Stimulated activated naive CD4-positive, alpha-beta T cell (primary cell): ENCODE data around the gene PTX4.

Source experiments
- DNase-seq, 6 experiments: peaks; one replicate each; lab custom pipeline; 2025; lab: John Stamatoyannopoulos, UW

PTX4 gene

DNA sequence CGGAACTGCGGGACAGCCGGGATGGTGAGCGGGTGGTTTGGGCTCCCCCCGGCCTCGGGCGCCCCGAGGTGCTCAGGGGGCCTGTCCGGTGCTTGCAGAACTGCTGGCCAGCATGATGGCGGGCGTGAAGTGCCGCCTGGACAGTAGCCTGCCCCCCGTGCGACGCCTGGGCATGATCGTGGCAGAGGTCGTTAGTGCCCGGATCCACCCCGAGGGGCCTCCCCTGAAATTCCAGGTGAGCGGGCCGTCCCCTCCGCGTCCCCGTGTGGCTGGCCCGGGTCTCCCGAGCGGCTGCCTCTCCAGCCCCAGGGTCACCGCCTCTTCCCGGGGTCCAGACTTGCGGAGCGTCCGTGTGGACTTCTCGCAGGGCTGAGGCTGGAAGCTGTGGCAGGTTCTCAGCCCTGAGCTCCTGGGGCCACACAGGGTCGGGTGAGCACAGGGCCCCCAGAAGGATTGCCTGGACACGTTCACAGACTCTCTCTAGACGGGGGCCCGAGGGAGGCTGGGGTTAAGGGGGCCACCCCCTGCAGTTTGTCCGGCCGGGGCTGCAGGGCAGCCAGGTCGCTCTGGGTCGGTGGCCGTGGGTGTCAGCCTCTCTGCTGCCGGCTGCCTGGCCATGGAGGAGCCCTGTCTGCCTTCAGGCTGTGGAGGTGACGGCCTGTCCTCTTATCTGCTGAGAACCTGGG, 11.9 kb upstream of the PTX4 start:
- no peak for DNase-seq

DNA sequence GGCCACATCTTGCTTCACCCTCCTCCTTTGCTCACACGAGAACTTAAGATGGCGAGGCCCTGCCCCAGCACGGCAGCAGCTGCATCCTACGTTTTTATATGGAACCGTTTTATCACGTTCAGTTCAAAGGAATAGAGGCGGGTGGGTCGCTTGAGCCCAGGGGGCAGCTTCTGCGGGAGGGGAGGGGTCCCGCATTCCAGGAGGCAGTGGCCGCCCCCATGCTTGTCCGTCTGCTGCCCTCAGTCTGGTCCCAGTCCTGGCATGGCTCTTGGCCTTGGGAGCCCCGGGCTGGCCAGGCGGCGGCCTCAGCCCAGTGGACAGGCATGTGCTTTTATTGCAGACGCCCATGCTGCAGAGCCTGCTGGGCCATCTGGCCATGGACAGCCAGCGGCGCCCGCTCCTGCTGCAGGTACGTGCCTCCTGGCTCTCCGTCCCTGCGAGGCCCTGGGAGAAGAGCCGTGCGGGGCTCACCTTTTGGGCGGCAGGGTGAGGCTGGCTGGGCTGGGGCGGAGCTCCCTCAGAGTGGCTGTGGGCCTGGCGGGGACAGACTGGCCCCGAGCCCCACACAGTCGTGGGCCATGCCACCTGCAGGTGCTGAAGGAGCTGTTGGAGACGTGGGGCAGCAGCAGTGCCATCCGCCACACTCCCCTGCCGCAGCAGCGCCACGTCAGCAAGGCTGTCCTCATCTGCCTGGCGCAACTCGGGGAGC, 11.2 kb upstream of the PTX4 start:
- DNase-seq = no peak

DNA sequence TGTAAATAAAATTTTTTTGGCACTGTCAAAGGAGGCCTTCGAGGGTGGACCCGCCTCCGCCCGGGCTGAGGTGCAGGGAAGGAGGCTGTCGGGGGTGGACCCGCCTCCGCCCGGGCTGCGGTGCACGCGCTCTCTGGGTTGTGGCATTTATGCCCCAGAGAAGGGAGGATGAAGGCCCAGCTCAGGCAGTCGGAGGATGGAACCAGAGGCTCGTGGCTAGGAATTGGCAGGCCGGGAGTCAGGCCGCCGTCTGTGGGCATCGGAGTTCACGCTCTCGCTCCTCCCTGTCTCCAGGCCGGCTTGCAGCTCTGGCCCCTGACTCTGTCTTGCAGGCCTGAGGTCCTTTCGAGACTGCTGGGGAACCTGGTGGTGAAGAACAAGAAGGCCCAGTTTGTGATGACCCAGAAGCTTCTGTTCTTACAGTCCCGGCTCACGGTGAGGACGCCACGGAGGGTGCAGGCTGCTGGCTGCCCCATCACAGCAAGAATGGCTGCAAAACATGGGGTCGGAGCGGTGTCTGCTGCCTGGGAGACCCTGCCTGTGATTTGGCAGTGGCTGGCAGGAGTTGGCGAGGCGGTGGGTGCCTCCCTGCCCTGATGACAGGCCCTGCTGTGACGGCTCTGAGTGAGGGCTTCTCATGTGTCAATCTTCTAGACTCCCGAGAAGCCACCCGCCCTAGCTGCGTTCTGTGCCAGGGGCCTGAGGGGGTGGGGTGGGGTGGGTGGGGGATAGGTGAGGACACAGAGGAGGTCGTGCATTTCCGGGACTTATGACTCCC, 10.3 kb upstream of the PTX4 start:
- DNase-seq = no peak

DNA sequence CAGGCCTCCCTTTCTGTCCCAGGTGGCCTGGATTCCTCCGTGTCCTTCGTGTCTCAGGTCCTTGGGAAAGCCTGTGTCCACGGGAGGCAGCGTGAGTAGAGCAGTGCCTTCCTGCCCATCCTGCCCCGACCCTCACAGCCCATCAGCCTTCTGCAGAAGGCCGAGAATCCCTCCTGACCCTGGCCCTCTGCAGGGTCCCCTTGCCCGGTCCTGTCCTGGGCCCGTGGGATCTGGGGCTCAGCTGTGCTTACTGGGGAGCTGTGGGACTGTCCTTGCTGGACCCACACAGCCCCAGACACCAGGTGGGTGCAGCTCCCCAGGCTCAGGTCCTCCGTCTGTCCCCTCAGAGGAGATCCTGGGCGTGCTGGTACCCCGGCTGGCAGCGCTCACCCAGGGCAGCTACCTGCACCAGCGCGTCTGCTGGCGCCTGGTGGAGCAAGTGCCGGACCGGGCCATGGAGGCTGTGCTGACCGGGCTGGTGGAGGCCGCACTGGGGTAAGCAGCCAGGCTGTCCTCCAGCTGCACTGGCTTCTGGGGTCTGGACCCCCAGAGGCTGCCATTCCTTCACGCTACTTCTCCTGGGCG, 8.4 kb upstream of the PTX4 start:
- DNase-seq = no peak

DNA sequence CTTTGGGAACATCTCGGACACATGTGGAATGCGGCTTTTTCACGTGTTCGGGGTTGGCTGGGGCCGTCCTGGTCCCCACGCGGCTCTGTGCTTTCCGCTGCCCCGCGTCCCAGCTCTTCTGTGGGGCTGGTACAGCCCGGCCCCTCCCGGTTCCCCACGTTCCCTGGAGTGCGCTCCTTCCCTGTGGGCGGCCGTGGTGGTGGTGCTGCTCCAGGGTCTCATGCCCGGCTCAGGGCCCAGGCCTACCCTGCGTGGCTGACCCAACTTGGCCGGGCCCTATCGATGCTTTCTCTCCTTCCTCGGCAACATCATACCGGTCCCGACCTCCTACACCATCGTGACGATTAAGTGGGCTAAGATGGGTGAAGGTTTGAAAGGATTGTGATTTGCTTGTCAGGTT, 7.7 kb upstream of the PTX4 start:
- DNase-seq = no peak

DNA sequence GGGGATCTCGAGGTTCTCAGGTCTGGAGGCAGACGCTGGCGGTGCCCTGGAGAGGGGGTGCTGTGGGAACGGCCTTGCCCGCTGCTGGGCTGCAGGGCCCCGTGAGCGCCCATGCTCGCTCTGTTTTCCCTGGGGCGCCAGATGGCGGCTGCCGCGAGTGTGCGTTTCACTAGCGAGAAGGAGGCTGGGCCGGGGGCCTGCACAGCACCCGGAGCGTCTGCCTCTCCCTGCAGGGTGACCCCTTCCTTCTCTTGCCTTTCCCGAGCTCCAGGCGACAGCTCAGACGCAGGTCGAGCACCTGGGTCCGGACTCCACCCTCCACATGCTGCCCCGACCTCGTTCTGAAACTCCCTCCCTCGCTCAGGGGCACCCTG, 7.1 kb upstream of the PTX4 start:
- DNase-seq = no peak

DNA sequence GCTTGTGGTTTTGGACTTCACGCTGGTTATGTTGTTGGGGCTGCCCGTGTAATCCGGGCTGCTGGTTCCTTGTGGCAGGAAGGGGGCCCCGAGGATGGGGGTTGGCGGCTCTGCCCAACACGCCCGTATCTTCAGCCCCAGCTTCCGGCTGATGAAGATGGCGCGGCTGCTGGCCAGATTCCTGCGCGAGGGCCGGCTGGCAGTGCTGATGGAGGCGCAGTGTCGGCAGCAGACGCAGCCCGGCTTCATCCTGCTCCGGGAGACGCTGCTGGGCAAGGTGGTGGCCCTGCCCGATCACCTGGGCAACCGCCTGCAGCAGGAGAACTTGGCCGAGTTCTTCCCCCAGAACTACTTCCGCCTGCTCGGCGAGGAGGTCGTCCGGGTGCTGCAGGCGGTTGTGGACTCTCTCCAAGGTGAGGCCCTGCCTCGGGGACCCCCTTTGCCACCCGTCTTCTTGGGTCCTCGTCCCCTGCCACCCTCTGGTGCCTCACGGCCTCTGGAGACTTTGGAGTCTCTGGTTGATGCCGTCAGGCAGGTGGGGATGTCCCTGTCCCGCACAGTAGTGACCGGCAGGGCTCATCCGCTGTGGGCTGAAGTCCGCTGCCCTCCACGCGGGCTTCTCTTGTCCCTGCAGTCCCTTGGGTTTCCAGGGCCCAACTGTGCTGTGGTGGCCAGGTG, 6.6 kb upstream of the PTX4 start:
- DNase-seq = no peak

DNA sequence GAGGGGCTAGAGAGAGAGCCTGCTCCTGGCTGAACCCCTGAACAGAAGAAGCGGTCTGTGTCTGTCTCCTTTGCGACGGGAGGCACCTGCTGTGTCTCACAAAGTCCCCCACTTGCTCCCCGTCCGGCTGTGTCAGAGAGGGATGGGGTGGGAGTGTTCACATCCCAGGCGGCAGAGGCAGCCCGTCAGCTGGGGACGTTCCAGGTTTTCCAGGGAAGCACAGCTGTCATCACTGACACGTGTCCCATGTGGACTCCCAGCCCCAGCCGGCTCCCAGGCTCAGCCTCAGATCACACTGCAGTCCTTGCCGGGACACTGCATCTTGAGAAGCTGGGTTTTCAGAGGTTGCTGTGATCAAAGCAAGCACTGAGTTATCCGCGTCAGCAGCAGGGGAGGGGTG, 6.0 kb upstream of the PTX4 start:
- DNase-seq = no peak

DNA sequence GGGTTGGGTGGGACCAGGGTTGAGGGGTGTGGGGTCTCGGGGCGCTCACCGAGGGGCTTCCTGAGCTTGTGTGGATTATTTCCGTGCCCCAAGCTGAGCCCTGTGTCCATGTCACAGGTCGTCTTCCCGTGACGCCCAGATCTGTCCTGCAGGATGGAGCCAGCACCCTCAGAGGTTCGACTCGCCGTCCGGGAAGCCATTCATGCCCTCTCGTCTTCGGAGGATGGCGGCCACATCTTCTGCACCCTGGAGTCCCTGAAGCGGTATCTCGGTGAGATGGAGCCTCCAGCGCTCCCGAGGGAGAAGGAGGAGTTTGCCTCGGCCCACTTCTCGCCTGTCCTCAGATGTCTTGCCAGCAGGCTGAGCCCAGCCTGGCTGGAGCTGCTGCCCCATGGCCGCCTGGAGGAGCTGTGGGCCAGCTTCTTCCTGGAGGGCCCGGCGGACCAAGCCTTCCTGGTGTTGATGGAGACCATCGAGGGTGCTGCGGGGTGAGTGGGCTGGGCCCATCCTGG, 5.4 kb upstream of the PTX4 start:
- DNase-seq = no peak

DNA sequence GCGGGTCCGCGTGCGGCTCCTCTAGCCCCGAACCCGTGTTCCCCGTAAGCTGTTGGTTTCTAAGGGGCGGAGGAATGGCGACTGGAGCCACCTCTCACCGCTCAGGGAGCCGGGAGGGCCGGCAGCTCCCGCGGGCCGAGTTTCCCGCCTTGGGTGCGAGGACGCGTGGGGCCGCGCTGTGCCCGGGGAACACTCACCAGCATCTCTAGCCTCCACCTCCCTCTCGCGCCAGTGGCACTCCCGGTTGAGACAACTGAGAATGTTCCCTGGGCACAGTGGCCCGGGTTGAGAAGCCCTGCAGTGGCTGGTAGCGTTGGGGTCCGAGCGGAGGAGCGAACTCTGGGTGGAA, 5.0 kb upstream of the PTX4 start:
- no peak for DNase-seq

DNA sequence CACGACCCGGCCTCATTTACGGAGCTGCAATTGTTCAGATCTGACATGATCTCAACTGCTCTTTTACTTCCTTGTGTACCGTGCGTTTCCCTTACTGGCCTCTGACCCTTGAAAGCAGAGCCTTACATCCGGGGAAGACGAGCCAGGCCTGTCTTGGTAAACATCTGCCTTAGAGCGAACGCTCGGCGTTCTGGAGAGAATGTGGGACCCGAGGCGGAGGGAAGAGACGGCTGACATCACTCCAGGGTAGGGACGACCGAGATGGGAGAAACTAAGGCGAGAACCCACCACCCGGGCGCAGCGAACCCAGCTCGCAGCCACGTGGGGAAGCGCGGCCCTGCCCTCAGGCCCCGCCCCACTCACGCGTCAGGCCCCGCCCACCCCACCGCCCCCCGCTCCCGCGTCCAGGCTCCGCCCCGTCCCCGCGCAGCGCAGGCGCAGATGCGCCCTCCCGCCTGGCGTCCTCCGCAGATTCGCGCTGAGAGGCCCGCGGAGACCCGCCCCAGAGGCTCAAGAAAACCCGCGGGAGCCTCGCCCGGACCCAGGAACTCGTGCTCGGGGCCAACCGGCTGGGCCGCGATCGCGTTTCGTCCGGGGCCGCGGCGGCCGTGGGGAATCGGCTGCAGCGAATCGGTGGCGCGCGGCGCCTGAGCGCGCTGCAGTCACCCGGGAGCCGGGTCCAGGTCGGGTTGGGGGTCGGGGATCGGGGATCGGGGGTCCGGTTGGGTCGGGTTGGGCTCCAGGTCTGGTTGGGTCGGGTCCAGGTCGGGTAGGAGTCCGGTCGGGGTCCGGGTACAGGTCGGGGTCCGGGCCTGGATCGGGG, 4.4 kb upstream of the PTX4 start, which contains the start of gene TELO2:
Gene TELO2 (plus strand): TSS at position 438 of the 823 bp plus-strand sequence. CDS start 922 bp downstream, outside the sequence.
- DNase-seq = peak; percentile 86 to 95 (median 88)

DNA sequence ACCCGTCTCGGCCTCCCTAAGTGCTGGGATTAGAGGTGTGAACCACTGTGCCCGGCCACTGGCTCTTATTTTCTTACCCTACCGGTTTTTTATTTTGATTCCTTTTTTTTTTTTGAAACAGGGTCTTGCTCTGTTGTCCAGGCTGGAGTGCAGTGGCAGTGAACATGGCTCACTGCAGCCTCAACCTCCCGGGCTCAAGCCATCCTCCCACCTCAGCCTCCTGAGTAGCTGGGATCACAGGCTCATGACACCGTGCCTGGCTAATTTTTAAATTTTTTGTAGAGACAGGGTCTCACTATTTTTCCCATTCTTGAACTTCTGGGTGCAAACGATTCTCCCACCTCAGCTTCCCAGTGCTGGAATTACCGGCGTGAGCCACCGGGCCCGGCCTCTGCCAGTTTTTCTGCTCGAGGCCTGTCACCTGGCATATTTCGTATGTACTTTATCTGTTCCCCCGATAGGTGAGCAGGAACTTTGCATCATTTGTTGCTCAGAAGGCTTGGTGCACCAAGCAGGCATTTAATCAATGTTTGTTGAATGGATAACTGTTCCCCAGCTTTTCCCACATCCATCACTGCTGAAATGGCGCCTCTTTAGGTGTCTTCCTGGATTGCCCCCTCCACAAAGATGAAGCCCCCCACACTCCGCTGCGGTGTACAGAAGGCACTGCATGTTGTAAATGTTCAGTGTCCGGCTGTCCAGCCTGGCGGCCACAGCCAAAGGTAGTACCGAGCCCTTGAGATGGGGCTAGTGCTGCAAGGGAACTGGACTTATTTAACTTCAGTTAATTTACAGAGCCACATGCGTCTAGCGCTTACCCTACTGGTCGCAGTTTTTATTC, 3.6 kb upstream of the PTX4 start:
- no peak for DNase-seq

DNA sequence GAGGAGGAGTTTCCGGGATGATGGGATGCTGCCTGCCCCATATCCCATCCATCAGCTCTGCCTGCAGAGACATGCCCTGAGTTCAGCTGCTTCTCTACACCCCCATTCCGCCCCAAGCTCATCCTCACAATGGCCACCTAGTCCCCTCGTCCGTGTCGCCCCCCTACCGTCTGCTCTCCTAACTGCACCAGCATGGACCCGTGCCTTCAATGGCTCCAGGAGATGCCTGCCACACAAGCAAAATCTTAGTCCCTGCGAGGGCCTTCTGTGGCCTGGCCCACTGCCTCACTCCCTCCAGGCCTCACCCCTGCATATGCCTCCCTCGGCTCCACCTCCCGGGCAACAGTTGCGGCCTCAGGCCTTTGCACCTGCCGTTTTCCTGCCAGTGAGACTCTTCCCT, 2.6 kb upstream of the PTX4 start:
- DNase-seq = no peak

DNA sequence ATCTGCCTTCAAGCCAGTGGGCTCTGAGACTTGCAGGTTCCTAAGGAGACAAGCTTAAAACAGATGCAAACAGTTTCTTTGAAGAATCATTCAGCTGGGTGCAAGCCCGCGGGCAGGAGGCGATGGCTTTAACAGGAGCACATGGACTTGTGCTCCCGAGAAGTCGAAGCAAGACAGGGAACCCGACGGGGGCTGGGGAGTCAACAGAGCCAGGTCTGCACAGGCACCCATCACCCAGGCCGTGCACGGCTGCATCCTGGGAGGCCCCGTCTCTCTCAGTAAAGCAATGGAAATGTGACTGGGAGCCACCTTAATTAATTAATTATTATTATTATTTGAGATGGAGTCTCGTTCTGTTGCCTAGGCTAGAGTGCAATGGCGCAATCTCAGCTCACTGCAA, 333 bp upstream of the PTX4 start:
- DNase-seq = no peak

DNA sequence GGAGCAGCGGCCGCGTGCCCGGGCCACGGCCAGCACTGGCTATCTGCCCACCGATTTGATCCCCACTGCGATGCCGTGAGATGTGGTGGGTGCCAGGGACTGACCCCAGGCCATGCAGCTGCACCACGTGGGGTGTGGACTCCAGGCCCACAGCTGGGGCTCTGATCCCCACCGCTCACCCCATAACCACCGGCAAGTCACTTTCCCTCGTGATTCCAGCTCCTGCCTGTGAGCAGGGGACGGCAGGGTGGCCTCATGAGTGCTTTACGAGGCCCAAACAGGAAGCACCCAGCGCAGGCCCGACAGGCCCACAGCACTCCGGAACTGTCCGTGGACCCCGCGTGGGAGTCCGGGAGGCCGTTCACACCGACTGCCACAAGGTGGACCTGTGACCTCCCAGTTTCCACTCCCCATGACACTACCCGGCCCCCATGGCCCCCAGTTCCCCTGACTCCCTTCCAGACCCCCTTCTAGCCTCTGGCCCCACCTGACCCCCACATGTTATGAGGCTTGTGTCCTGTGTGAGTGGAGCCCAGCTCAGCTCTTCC, 616 bp downstream of the PTX4 start:
- DNase-seq = no peak

DNA sequence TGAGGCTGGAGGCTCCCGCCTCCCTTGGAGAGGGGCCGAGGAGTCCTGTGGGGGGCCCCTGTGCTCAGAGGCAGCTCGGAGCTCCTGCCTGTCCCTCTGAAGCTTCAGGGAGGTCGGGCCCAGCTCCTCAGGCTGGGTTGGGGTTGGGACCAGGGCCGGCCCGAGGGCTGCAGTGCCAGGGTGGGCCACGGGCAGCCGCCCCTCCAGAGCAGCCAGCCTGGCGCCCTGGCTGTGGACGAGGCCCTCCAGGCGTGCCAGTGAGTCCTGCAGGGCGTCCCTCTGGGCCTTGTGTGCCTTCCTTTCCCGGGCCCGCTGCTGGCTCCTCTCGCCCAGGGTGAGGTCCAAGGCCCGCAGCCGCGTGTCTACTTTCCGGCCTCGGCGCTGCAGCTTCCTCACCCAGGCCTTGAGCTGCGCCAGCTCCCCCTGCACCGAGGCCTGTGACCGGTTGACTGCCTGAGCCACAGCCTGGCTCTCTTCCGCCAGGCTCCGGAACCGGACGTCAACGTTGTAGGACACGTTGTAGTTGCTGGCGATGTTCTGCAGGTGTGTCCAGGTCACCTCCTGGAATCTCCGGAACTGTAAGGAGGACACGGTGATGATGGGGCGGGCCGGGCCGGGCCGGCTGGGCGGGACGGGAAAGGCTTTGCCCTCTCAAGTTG, 1.2 kb downstream of the PTX4 start:
- no peak for DNase-seq

DNA sequence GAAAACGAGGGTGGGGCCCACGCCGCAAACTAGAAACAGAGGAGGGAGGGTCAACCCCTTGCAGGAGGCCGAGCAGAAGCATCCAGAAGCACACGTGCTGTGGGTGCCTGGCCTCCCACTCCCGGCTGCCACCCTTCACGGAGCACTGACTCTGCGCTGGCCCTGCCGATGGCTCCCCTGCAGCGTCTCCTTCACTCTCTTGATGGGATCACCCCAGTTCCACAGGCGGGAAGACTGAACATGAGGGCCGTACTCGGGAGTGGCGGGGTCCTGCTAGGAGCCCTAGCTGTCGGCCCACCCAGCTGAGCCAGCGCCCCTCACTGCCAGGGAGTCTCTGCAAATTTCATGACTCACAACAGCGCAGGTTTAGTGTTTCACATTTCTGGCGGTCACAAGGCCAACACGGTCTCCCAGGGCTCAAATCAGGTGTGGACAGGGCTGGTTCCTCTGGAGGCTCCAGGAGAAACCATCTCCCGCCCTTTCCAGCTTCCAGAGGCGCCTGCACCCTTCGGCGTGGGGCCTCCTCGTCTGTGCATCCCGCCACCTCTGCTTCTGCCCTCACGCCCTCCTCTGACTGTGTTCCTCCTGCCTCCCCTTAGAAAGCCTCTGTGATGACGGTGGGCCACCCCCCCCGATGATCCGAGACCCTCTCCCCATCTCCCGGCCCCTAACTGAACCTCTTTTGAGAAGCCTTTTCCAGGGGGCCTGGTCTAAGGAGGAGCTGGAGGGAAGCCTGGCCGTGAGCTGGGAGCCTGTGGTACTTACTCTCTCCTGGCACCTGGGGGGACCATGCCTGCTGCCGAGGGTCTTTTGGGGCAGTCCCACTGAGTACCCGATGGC, 2.0 kb downstream of the PTX4 start:
- no peak for DNase-seq

DNA sequence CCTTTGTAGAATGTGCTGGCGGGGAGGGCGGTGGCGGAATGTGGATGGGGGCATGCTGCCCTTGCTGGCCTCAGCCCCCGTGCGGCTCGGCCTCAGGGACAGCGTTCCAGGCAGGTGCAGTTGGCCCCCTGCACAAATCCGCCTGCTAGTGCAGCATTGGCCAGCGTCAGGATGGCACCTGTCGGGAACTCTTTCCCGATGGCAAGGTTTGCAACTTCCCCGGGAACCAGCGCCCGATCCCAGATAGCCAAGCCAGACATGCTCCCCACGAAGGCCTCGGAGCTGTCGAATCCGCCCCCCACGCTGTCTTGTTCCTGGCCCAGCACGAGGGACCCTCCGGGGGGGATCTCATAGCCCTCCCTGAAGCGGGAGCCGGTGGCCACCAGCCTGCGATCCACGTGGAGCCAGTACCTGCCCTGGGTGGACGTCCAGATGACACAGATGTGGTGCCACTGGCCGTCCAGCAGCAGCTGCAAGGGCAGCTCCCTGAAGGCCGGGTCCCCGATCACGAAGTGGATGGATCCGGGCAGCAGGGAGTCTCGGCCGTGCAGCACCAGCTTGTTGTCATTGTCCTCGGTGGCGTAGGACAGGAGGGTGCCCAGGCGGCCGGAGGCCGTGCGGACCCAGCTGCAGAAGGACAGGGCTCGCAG, 2.8 kb downstream of the PTX4 start:
- DNase-seq = no peak
